Vagina (tissue), 2 donors: Measurements from ENCODE around the gene NCEH1.

Experiments
- CTCF ChIP-seq, 3 experiments: fragments of 450-650 bp in 2 of 3; fragments of 200-600 bp in 1 of 3; sonication (generic) in 1 of 3; IDR thresholded peaks; one replicate each; pipeline ENCODE4 v1.5.1; 2017 to 2019; ENCODE audit warnings: antibody characterized with exemption in 3 of 3, mild to moderate bottlenecking in 2 of 3, moderate library complexity in 2 of 3
- POLR2A ChIP-seq, 2 donors: fragments of 450-650 bp; IDR thresholded peaks; one replicate each; pipeline ENCODE4 v1.6.1; 2017; ENCODE audit warnings: antibody characterized with exemption in 2 of 2, mild to moderate bottlenecking in 2 of 2, moderate library complexity in 2 of 2
- POLR2AphosphoS5 ChIP-seq, 2 donors: sonication (generic); formaldehyde crosslinking; IDR thresholded peaks; one replicate each; pipeline ENCODE4 v1.9.0; 2017; ENCODE audit warnings: antibody characterized with exemption in 2 of 2, mild to moderate bottlenecking in 2 of 2, low read depth in 1 of 2; ENCODE audit not compliant: insufficient read depth in 1 of 2

GRCh38 chr3:172675441-172676193 lies 35.2 kb downstream of the NCEH1 start:
- peak; percentile 20 to 54 (median 54) for TF ChIP-seq CTCF (IDR thresholded peaks at IDR 0.05)
- TF ChIP-seq POLR2A (IDR thresholded peaks at IDR 0.05), result no peak
- no peak for TF ChIP-seq POLR2AphosphoS5 (IDR thresholded peaks at IDR 0.05; ENCODE audit: insufficient read depth in 1 of 2, low read depth in 1 of 2)
